Lung (tissue), 12 donors: ENCODE measurements around the gene ZNF2. TPM values are rescaled to one million over a fixed set of nuclear protein-coding genes. Genes with fewer than 3 reads are reported as not detected.
"Not testable (repeated sequence)": the region's sequence is repeated elsewhere in the genome, so short reads cannot be mapped to it uniquely, and the experiment has no call there.

Source experiments
- ATAC-seq: fragments of 200-7000 bp; cut with Tn5 transposase; one replicate; pipeline ENCODE4 v1.9.1; 2020; ENCODE audit warnings: moderate number of reproducible peaks; ENCODE audit not compliant: insufficient read depth, low FRiP score
- DNase-seq, 3 donors: peaks; one replicate each; pipeline ENCODE4 v3.0.0-alpha.2; 2013 to 2017
- H3K27ac ChIP-seq, 2 donors: one replicate each; pipeline ENCODE4 v1.5.1; 2013; ENCODE audit warnings: mild to moderate bottlenecking in 2 of 2, moderate library complexity in 2 of 2, control low read depth in 1 of 2, inconsistent platforms in 1 of 2, low read depth in 1 of 2, low read length in 1 of 2
- H3K27me3 ChIP-seq, 3 donors: one replicate each; pipeline ENCODE4 v1.5.1; 2013; ENCODE audit warnings: low read length in 2 of 3; ENCODE audit not compliant: control insufficient read depth in 3 of 3, insufficient read depth in 3 of 3
- H3K36me3 ChIP-seq, 4 donors: one replicate each; pipeline ENCODE4 v1.5.1; 2013; ENCODE audit warnings: low read length in 4 of 4, mild to moderate bottlenecking in 1 of 4, moderate library complexity in 1 of 4; ENCODE audit not compliant: control insufficient read depth in 4 of 4, insufficient read depth in 4 of 4
- H3K4me1 ChIP-seq, 5 donors: one replicate each; pipeline ENCODE4 v1.5.1; 2013; ENCODE audit warnings: low read length in 5 of 5, mild to moderate bottlenecking in 2 of 5, moderate library complexity in 1 of 5; ENCODE audit not compliant: control insufficient read depth in 5 of 5, insufficient read depth in 5 of 5
- H3K4me3 ChIP-seq: one replicate; pipeline ENCODE4 v1.5.1; 2013; ENCODE audit warnings: mild to moderate bottlenecking, control low read depth, moderate library complexity
- H3K9ac ChIP-seq, 2 donors: one replicate each; pipeline ENCODE4 v1.5.1; 2013; ENCODE audit warnings: low read length in 2 of 2, control low read depth in 1 of 2; ENCODE audit not compliant: insufficient read depth in 1 of 2
- H3K9me3 ChIP-seq, 4 donors: one replicate each; pipeline ENCODE4 v1.5.1; 2013; ENCODE audit warnings: low read length in 3 of 4, mild to moderate bottlenecking in 1 of 4, moderate library complexity in 1 of 4; ENCODE audit not compliant: control insufficient read depth in 4 of 4, insufficient read depth in 3 of 4
- CTCF ChIP-seq: IDR thresholded peaks from 2 replicates; pipeline ENCODE4 v1.5.1; 2012; ENCODE audit warnings: mild to moderate bottlenecking; ENCODE audit errors: control extremely low read depth, extremely low read depth
- WGBS, 2 donors: extraction: QIAGEN DNeasy Blood & Tissue Kit; methylation state at CpG; one replicate each; pipeline ENCODE4 v1.1.7; 2013; 5-methylcytosine and 5-hydroxymethylcytosine counted together
- polyA plus RNA-seq, 2 donors: library from polyadenylated mRNA; stranded (reverse); fragments of 200-250 nt; gene quantifications; one replicate each; pipeline ENCODE4 v1.2.1, GENCODE V29; 2013
- total RNA-seq, 2 donors: library from RNA; depleted of rRNA in 1 of 2; stranded (reverse); fragments of >200 nt in 1 of 2; gene quantifications; one replicate each; pipeline ENCODE4 v1.2.1, GENCODE V29; 2014 to 2021
- donor health status: control.
- donor health status: control.
- donor health status: Bipolar disorder and iron deficiency.
- donor health status: healthy.
- donor health status: DM: yes; HTN: yes; CAD: no.

The ZNF2 gene
- total and polyA plus RNA-seq, 4 donors: 1.8 to 4.7 (median 3.1) TPM

- Histone ChIP-seq H3K4me1 (no peaks in the 10 kb centered on the region), H3K27ac (no peak overlapping the region), H3K27me3 (no peaks in the 10 kb centered on the region), H3K9ac (no peak overlapping the region), H3K9me3 (peaks cover 0 to 12% (median 0%) of the 10 kb centered on the region in 4 donors), H3K36me3 (peaks cover 13 to 19% (median 15%) of the 10 kb centered on the region in 4 donors), H3K4me3 (no peak overlapping the region)
- ATAC-seq (no peak), DNase-seq (no peak)
- no peak for TF ChIP-seq CTCF
- 69 to 84% methylated on average over 2 of the region's 2 CpGs for WGBS, 2 donors
Measured at GRCh38 chr2:95185973-95186372, 20.4 kb downstream of the ZNF2 start.

GRCh38 chr2:95192956-95193355 is 27.3 kb downstream of the ZNF2 start:
- not testable (repeated sequence) for H3K4me3 ChIP-seq, H3K9ac ChIP-seq, H3K27me3 ChIP-seq, H3K36me3 ChIP-seq, ATAC-seq, H3K27ac ChIP-seq, H3K9me3 ChIP-seq, H3K4me1 ChIP-seq
- DNase-seq: peak; percentile 24 to 49 (median 33)
- 19 to 24% methylated on average over 14 to 15 of the region's 15 CpGs for WGBS, 2 donors
- peak; percentile 36 for TF ChIP-seq CTCF

GRCh38 chr2:95203911-95204310 is 38.3 kb downstream of the ZNF2 start:
- Histone ChIP-seq H3K4me1 (peaks cover 0 to 11% (median 3%) of the 10 kb centered on the region in 5 donors), H3K27ac (no peak overlapping the region), H3K4me3 (no peak overlapping the region), H3K9me3 (no peaks in the 10 kb centered on the region), H3K27me3 (no peaks in the 10 kb centered on the region), H3K9ac (no peak overlapping the region), H3K36me3 (peaks cover 0 to 4% (median 0%) of the 10 kb centered on the region in 4 donors)
- no peak for TF ChIP-seq CTCF
- 89 to 91% methylated on average over 4 of the region's 4 CpGs for whole genome bisulfite sequencing, 2 donors
- DNase-seq (no peak), ATAC-seq (no peak)

GRCh38 chr2:95204396-95204795 is 38.8 kb downstream of the ZNF2 start:
- Histone ChIP-seq H3K9me3 (no peaks in the 10 kb centered on the region), H3K27ac (no peak overlapping the region), H3K27me3 (no peaks in the 10 kb centered on the region), H3K4me1 (peaks cover 0 to 11% (median 3%) of the 10 kb centered on the region in 5 donors), H3K36me3 (peaks cover 0 to 8% (median 3%) of the 10 kb centered on the region in 4 donors), H3K9ac (no peak overlapping the region), H3K4me3 (no peak overlapping the region)
- WGBS, 2 donors: 91 to 94% methylated on average over 2 of the region's 2 CpGs
- no peak for TF ChIP-seq CTCF
- DNase-seq: no peak
- ATAC-seq: no peak
